OCI-LY1 (cell line): ENCODE data around the gene SYMPK.

Experiments
- CTCF ChIP-seq: fragments of 200-600 bp; sonication (generic), shearing (Covaris generic); IDR thresholded peaks from 2 replicates; pipeline ENCODE4 v1.5.1; 2017; ENCODE audit warnings: mild to moderate bottlenecking, antibody characterized with exemption, low read length, moderate library complexity, mixed read lengths
- EZH2 ChIP-seq: fragments of 200-600 bp; sonication (generic), shearing (Covaris generic); IDR thresholded peaks from 2 replicates; pipeline ENCODE4 v1.8.0; 2017; ENCODE audit warnings: borderline replicate concordance, mixed run types, mild to moderate bottlenecking, antibody characterized with exemption, low read length, moderate library complexity, mixed read lengths

- no peak for TF ChIP-seq CTCF
- no peak for TF ChIP-seq EZH2
Observed at GRCh38 chr19:45876411-45877197, 13.7 kb upstream of the SYMPK start.
